IMR-90 (cell line): Measurements from ENCODE around the gene ERP44.
"Not testable (repeated sequence)": the region's sequence is repeated elsewhere in the genome, so short reads cannot be mapped to it uniquely, and the experiment has no call there.

Experiments used
- CEBPB ChIP-seq: IDR thresholded peaks from 2 replicates; pipeline ENCODE4 v1.6.1; 2012; ENCODE audit warnings: low read depth, low read length, improper control_type of control experiment
- CTCF ChIP-seq: conservative IDR thresholded peaks from 2 replicates; pipeline ENCODE4 v1.5.1; 2012; ENCODE audit warnings: mild to moderate bottlenecking, low read depth, low read length, improper control_type of control experiment
- ELK1 ChIP-seq: fragments of 150-350 bp; IDR thresholded peaks from 2 replicates; pipeline ENCODE4 v1.6.1; 2016; ENCODE audit warnings: low read depth, mild to moderate bottlenecking, low read length, moderate library complexity, borderline replicate concordance
- MAFK ChIP-seq: IDR thresholded peaks from 2 replicates; pipeline ENCODE4 v1.6.1; 2012; ENCODE audit warnings: low read depth, low read length, improper control_type of control experiment
- MAZ ChIP-seq: IDR thresholded peaks from 2 replicates; pipeline ENCODE4 v1.6.1; 2012; ENCODE audit warnings: low read depth, mild to moderate bottlenecking, low read length, improper control_type of control experiment, moderate library complexity, borderline replicate concordance
- MXI1 ChIP-seq: IDR thresholded peaks from 2 replicates; pipeline ENCODE4 v1.6.1; 2012; ENCODE audit warnings: low read depth, mild to moderate bottlenecking, low read length, moderate library complexity, borderline replicate concordance
- POLR2A ChIP-seq: IDR thresholded peaks from 2 replicates; pipeline ENCODE4 v1.6.1; 2012; ENCODE audit warnings: mild to moderate bottlenecking, low read depth, low read length
- RAD21 ChIP-seq: IDR thresholded peaks from 2 replicates; pipeline ENCODE4 v1.6.1; 2012; ENCODE audit warnings: low read length, improper control_type of control experiment
- RCOR1 ChIP-seq: IDR thresholded peaks from 2 replicates; pipeline ENCODE4 v1.6.1; 2012; ENCODE audit warnings: mild to moderate bottlenecking, low read length, improper control_type of control experiment; ENCODE audit not compliant: insufficient replicate concordance
- RFX5 ChIP-seq: IDR thresholded peaks from 2 replicates; pipeline ENCODE4 v1.8.0; 2012; ENCODE audit warnings: low read depth, mild to moderate bottlenecking, low read length, moderate library complexity
- SMC3 ChIP-seq: fragments of 150-350 bp; IDR thresholded peaks from 2 replicates; pipeline ENCODE4 v1.6.1; 2016; ENCODE audit warnings: low read depth, mild to moderate bottlenecking, antibody characterized with exemption, low read length, moderate library complexity
- USF2 ChIP-seq: fragments of 150-350 bp; IDR thresholded peaks from 2 replicates; pipeline ENCODE4 v1.6.1; 2017; ENCODE audit warnings: mild to moderate bottlenecking, antibody characterized with exemption, low read length, low read depth

- TF ChIP-seq MAZ, CTCF, ELK1, RFX5, CEBPB, SMC3, USF2, POLR2A, RCOR1, MXI1, RAD21, MAFK: not testable (repeated sequence)
These were observed 29.7 kb downstream of the ERP44 start for GRCh38 chr9:100069068-100069467.
